Measurements from ENCODE around the gene SIGLEC8.
"Not testable (repeated sequence)": the region's sequence is repeated elsewhere in the genome, so short reads cannot be mapped to it uniquely, and the experiment has no call there.

GRCh38 chr19:51447510-51447909, 10.7 kb downstream of the SIGLEC8 start:
- TF ChIP-seq CTCF (IDR thresholded peaks at IDR 0.05; ENCODE audit: low read depth, low read length, poor library complexity, severe bottlenecking); EZH2phosphoT487 (IDR thresholded peaks at IDR 0.05; ENCODE audit: borderline replicate concordance, low read length): not testable (repeated sequence)

All from DOHH2 (cell line).